ENCODE data around the gene KATNB1.

KATNB1 gene

GRCh38 chr16:57756424-57757325, 21.1 kb downstream of the KATNB1 start:
- DNase-seq (ENCODE audit: low read depth) = no peak

- DNase-seq (ENCODE audit: low read depth) = peak; percentile 85
These were observed 21.8 kb downstream of the KATNB1 start for GRCh38 chr16:57757326-57757786.

GRCh38 chr16:57757883-57758282, 22.3 kb downstream of the KATNB1 start:
- no peak for DNase-seq (ENCODE audit: low read depth)

GRCh38 chr16:57758331-57759117, 23.0 kb downstream of the KATNB1 start:
- no peak for DNase-seq (ENCODE audit: low read depth)

GRCh38 chr16:57759131-57759530, 23.6 kb downstream of the KATNB1 start:
- DNase-seq (ENCODE audit: low read depth) = no peak

- no peak for DNase-seq (ENCODE audit: low read depth)
These were observed 24.2 kb downstream of the KATNB1 start for GRCh38 chr16:57759541-57760356.

- no peak for DNase-seq (ENCODE audit: low read depth)
These were observed 25.0 kb downstream of the KATNB1 start for GRCh38 chr16:57760357-57761160.

GRCh38 chr16:57761301-57761700, 25.7 kb downstream of the KATNB1 start:
- DNase-seq (ENCODE audit: low read depth) = no peak

GRCh38 chr16:57761957-57762356, 26.4 kb downstream of the KATNB1 start:
- DNase-seq (ENCODE audit: low read depth) = no peak

GRCh38 chr16:57762365-57763040, 26.9 kb downstream of the KATNB1 start:
- DNase-seq (ENCODE audit: low read depth) = no peak

- DNase-seq (ENCODE audit: low read depth) = no peak
These were observed 27.9 kb downstream of the KATNB1 start for GRCh38 chr16:57763285-57764005.

- no peak for DNase-seq (ENCODE audit: low read depth)
These were observed 28.4 kb downstream of the KATNB1 start for GRCh38 chr16:57764006-57764340.

GRCh38 chr16:57764341-57765159, 29.0 kb downstream of the KATNB1 start:
- no peak for DNase-seq (ENCODE audit: low read depth)

GRCh38 chr16:57765160-57765728, 29.7 kb downstream of the KATNB1 start:
- no peak for DNase-seq (ENCODE audit: low read depth)

- no peak for DNase-seq (ENCODE audit: low read depth)
These were observed 31.3 kb downstream of the KATNB1 start for GRCh38 chr16:57766714-57767348.

GRCh38 chr16:57769541-57770145, 34.1 kb downstream of the KATNB1 start:
- DNase-seq (ENCODE audit: low read depth) = no peak

GRCh38 chr16:57770361-57770760, 34.8 kb downstream of the KATNB1 start:
- DNase-seq (ENCODE audit: low read depth) = no peak

All from activated gamma-delta T cell treated with anti-CD3 and anti-CD28 coated beads, Interleukin-2, amount 50 U/mL, for 16 hours (primary cell).